Stimulated activated naive CD8-positive, alpha-beta T cell treated with anti-CD3 and anti-CD28 coated beads, Interleukin-15, amount 100 ng/mL, for 72 hours (primary cell): ENCODE measurements around the gene AQP6.
"Not testable (repeated sequence)": the region's sequence is repeated elsewhere in the genome, so short reads cannot be mapped to it uniquely, and the experiment has no call there.

Experiments used
- ATAC-seq: fragments of 150-1000 bp; cut with Tn5 transposase; 2 replicates; pipeline ENCODE4 v1.10.0; 2021; ENCODE audit warnings: mild to moderate bottlenecking, moderate library complexity
- DNase-seq, 2 donors: peaks; one replicate each; pipeline ENCODE4 v3.0.0; 2021 to 2022
- H3K27ac Mint-ChIP-seq, 2 donors: one replicate each; pipeline ENCODE4 v1.8.0; 2022; ENCODE audit warnings: mild to moderate bottlenecking in 2 of 2, mixed read lengths in 2 of 2, moderate library complexity in 2 of 2
- H3K27me3 Mint-ChIP-seq: one replicate; pipeline ENCODE4 v1.8.0; 2022; ENCODE audit warnings: mixed read lengths
- H3K4me1 Mint-ChIP-seq: one replicate; pipeline ENCODE4 v1.8.0; 2022; ENCODE audit warnings: mild to moderate bottlenecking, mixed read lengths
- H3K4me3 Mint-ChIP-seq, 2 donors: one replicate each; pipeline ENCODE4 v1.8.0; 2022; ENCODE audit warnings: mild to moderate bottlenecking in 2 of 2, mixed read lengths in 2 of 2, moderate library complexity in 1 of 2
- H3K9me3 Mint-ChIP-seq, 2 donors: one replicate each; pipeline ENCODE4 v1.8.0; 2022; ENCODE audit warnings: mixed read lengths in 2 of 2

The AQP6 gene

DNA sequence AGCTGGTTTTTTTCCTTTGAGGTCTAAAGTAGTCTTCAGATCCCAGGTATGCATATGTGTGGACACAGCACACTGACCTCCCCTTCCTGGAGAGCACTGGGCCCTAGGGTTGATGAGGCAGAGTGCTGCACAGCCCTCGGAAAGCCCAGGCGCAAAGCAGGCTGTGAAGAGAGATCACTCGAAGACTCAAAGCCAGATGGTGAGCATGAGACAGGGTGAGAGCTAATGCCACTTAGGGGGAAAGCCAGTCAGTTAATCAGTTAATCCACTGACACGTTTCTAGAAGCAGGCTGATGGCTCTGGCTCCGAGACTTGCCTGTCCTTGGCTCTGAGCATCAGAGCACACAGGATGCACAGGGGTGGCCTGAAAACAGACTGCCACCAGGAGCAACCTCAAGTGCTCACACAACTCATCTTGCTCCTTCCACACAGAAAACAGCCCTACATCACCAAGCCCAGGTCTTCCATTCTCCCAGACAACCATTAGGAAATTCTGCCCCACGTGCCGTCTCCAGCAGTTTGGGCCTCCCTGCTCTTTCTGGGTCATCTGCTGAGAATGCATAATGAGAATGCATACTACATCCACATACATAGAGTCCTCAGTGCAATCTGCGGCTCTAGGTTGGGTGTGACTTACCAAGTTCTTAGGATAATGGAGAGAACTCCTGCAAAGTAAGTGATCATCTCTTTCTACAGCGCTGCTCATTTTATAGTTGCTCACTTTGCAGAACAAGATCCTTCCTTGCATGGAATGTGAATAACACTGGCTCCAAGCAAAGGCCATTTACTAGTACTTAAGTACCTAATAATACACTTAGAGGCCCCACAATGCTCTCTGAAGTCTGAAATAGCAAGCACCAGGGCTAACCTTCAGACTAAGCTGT, 12.0 kb downstream of the AQP6 start:
- H3K9me3 Mint-ChIP-seq = no peaks in the 10 kb centered on the region
- H3K27ac Mint-ChIP-seq = no peak overlapping the region
- H3K27me3 Mint-ChIP-seq = no peaks in the 10 kb centered on the region
- ATAC-seq (no peak), DNase-seq (no peak)
- no peak overlapping the region for H3K4me3 Mint-ChIP-seq
- H3K4me1 Mint-ChIP-seq = peaks cover 10% of the 10 kb centered on the region

GRCh38 chr12:49985981-49986380, 13.2 kb downstream of the AQP6 start:
- H3K4me3 Mint-ChIP-seq = no peak overlapping the region
- no peak overlapping the region for H3K27ac Mint-ChIP-seq
- no peaks in the 10 kb centered on the region for H3K27me3 Mint-ChIP-seq
- H3K9me3 Mint-ChIP-seq = no peaks in the 10 kb centered on the region
- DNase-seq = no peak
- ATAC-seq = peak; percentile 87
- H3K4me1 Mint-ChIP-seq = peaks cover 10% of the 10 kb centered on the region

- ATAC-seq, H3K4me1 Mint-ChIP-seq, H3K4me3 Mint-ChIP-seq, H3K9me3 Mint-ChIP-seq, H3K27me3 Mint-ChIP-seq, DNase-seq: not testable (repeated sequence)
- H3K27ac Mint-ChIP-seq = peak overlapping the region in 1 of 2 donors; percentile 23
Measured at GRCh38 chr12:49986476-49986875, 13.7 kb downstream of the AQP6 start.

DNA sequence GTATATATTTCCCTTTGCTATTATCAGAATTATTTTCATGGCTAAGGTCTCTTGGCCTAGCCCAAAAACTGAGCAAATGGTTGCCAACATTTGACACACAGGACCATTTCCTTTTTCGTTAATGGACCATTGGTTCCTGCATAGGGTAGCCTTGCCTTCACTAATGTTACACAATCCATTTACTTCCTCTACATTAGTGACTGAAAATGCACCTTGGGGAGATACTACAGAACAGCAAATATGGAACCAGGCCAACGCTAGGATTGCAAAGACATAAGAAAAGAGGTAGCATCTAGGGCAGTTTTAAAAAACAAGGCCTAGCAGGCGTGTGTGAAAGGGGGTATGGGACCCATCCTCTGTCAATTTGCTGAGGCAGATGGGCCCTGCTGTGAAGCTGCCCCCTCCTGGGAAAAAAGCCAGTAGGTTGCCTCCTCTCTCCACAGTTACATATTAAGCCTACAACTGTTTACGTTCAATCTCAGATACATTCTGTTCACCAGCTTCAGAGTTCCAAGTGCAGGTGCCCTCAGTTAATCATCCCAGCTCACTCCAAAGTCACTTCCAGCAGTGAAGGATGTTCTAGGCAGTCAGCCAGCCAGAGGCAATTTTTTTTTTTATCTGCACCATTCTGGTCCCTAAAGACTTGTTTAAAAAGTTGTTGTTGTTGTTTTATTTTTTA, 15.0 kb downstream of the AQP6 start:
- Mint-ChIP-seq H3K27me3 (no peaks in the 10 kb centered on the region), H3K9me3 (no peaks in the 10 kb centered on the region), H3K4me1 (peaks cover 10% of the 10 kb centered on the region), H3K27ac (no peak overlapping the region), H3K4me3 (no peak overlapping the region)
- no peak for ATAC-seq
- DNase-seq = no peak

- not testable (repeated sequence) for ATAC-seq, H3K4me1 Mint-ChIP-seq, H3K9me3 Mint-ChIP-seq, H3K27ac Mint-ChIP-seq, DNase-seq, H3K27me3 Mint-ChIP-seq, H3K4me3 Mint-ChIP-seq
Measured at GRCh38 chr12:49989400-49989799, 16.7 kb downstream of the AQP6 start.

DNA sequence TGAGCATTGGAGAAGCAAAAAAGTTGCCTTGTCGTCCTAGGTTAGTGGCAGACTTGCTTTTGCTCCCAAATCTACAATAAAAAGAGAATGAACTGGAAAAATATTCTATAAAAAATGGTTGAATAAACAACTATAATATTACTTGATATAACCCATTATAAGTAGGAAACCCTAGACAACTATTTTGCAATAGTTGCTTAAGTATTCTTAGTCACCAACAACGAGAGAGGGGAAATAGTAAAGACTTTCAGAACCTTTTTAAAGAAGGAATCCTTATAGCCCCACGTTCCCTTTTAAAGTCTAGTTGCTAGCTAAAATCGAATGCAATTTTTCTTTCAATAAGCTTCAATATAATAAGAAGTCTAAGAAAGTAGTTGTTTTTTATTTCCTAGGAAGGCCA, 17.5 kb downstream of the AQP6 start:
- Mint-ChIP-seq H3K27me3 (no peaks in the 10 kb centered on the region), H3K9me3 (no peaks in the 10 kb centered on the region), H3K4me1 (peaks cover 10% of the 10 kb centered on the region), H3K27ac (no peak overlapping the region), H3K4me3 (no peak overlapping the region)
- ATAC-seq (no peak), DNase-seq (no peak)

DNA sequence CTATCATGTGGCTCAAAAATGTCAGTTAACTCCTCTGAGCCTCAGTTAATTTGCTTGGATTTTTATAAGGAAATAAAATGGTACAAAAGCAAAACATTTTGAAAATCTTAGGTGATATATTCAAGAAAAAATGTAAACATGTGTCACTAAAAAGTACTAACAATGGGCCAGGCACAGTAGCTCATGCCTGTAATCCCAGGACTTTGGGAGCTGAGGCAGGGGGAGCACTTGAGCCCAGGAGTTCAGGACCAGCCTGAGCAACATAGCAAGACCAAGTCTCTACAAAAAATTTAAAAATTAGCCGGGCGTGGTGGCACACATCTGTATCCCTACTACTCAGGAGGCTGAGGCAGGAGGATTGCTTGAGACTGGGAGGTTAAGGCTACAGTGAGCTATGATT, 25.7 kb downstream of the AQP6 start:
- ATAC-seq (no peak), DNase-seq (no peak)
- Mint-ChIP-seq H3K4me3 (no peak overlapping the region), H3K4me1 (no peaks in the 10 kb centered on the region), H3K9me3 (no peaks in the 10 kb centered on the region), H3K27me3 (no peaks in the 10 kb centered on the region), H3K27ac (no peak overlapping the region)

- ATAC-seq = no peak
- H3K27me3 Mint-ChIP-seq = no peaks in the 10 kb centered on the region
- no peaks in the 10 kb centered on the region for H3K4me1 Mint-ChIP-seq
- no peak overlapping the region for H3K27ac Mint-ChIP-seq
- H3K9me3 Mint-ChIP-seq = no peaks in the 10 kb centered on the region
- DNase-seq = no peak
- H3K4me3 Mint-ChIP-seq = no peak overlapping the region
Measured at GRCh38 chr12:50003595-50003994, 30.8 kb downstream of the AQP6 start.

GRCh38 chr12:50004696-50005095, 31.9 kb downstream of the AQP6 start:
- Mint-ChIP-seq H3K4me1 (no peaks in the 10 kb centered on the region), H3K27ac (no peak overlapping the region), H3K4me3 (no peak overlapping the region), H3K9me3 (no peaks in the 10 kb centered on the region), H3K27me3 (no peaks in the 10 kb centered on the region)
- DNase-seq (no peak), ATAC-seq (no peak)

DNA sequence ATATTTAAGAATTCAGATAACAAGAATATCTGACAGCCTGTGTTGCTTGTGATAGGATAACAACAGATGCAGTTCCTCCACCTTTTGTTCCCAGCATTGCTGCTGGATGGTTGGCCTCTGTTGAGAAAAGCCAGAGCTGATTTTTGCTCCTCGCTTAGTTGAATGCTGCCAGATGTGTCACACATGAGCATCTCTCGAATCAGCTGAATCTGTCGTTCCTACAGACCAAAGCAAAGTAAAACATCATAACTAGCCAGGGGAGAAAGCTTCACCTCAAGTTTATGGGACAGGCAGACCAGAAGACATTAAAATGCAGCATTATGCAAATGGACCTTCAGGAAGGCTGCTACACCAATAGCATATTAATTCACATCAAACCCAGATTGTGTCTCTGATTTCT, 32.4 kb downstream of the AQP6 start:
- Mint-ChIP-seq H3K27ac (no peak overlapping the region), H3K4me1 (no peaks in the 10 kb centered on the region), H3K9me3 (no peaks in the 10 kb centered on the region), H3K4me3 (no peak overlapping the region), H3K27me3 (no peaks in the 10 kb centered on the region)
- no peak for ATAC-seq
- DNase-seq = no peak

GRCh38 chr12:50006280-50006679, 33.5 kb downstream of the AQP6 start:
- Mint-ChIP-seq H3K4me1 (no peaks in the 10 kb centered on the region), H3K27me3 (no peaks in the 10 kb centered on the region), H3K9me3 (no peaks in the 10 kb centered on the region), H3K27ac (no peak overlapping the region), H3K4me3 (no peak overlapping the region)
- ATAC-seq (no peak), DNase-seq (no peak)

DNA sequence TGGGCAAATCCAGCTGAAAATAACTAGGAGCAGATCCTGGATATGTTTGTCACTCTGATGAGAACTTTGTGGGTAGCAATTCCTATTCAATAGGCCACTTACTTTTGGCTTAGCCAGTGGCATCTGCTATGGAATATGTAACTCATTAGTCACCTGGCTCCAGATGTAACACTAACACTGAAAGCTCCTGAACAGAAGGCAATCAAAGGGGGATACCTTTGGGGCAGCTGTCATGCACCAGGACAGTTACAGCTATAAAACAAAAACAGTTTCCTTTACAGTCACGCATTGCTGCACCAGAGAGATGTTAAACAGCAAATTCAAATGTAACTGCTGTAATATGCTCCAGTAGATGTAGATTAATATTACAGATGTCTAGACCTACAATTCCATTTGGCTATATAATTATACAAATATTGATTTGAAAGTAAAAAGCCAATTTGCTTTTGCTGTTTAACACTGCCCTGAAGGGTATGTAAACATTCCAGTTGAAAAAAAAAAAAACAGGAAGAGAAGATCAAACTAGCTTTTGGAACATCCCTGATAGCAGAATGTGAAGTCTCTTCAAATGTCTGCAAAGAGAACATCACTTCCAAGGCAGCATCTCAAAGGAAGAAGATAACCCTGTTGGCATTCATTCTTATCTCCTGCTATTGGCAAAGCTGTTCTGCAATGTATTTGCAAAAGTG, 34.2 kb downstream of the AQP6 start:
- Mint-ChIP-seq H3K27me3 (no peaks in the 10 kb centered on the region), H3K9me3 (no peaks in the 10 kb centered on the region), H3K27ac (peak overlapping the region in 1 of 2 donors; percentile 9)

DNA sequence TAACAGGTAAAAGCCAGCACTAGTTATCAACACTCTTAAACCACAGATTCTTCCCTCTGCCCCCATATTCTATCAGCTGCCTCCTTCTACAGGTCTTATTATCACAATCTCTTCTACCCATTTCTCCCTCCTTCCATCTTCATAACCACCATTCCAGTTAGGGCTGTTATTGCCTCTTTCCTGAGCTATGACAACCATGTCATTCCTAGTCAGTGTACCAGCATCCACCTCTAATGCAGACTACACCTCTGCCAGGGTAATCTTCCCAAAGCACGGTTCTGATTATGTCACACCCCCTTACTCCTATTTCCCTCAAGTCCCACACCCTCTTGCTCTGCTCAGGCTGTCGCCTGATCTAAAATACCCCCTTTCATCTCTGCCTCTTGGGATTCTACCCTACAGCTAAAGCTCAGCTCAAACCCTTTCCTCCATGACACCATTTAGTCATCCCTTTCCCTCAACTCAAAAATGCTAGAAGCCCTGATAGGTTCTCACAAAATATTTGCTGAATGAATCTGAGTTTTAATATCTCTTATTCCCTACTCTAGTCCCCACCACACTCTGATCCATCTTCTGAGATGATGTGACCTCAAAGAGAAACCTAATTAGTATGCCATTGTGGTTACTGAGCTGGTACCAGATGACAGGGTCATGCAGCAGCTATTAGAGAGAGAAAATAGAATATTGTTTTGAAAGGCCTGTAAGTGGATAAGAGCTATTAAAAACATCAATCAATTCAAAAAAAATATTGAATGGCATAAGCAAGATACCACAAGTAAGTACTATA, 40.8 kb downstream of the AQP6 start:
- H3K27ac Mint-ChIP-seq = no peak overlapping the region
- H3K9me3 Mint-ChIP-seq = no peaks in the 10 kb centered on the region
- no peaks in the 10 kb centered on the region for H3K27me3 Mint-ChIP-seq
- ATAC-seq = peak; percentile 77
- peaks cover 7% of the 10 kb centered on the region for H3K4me1 Mint-ChIP-seq
- H3K4me3 Mint-ChIP-seq = no peak overlapping the region
- no peak for DNase-seq

More for the DNA sequence above, 34.2 kb downstream of the AQP6 start:
- Mint-ChIP-seq H3K4me3 (no peak overlapping the region), H3K4me1 (no peaks in the 10 kb centered on the region)
- DNase-seq = no peak
- no peak for ATAC-seq

GRCh38 chr12:50014342-50014741, 41.6 kb downstream of the AQP6 start:
- H3K27ac Mint-ChIP-seq = no peak overlapping the region
- H3K9me3 Mint-ChIP-seq = no peaks in the 10 kb centered on the region
- H3K27me3 Mint-ChIP-seq = no peaks in the 10 kb centered on the region
- no peak overlapping the region for H3K4me3 Mint-ChIP-seq
- H3K4me1 Mint-ChIP-seq = peaks cover 12% of the 10 kb centered on the region
- ATAC-seq = no peak
- DNase-seq = no peak
